Non-pigmented ciliary epithelial cell (primary cell): ENCODE results near the gene SPATA9.
"Not testable (repeated sequence)": the region's sequence is repeated elsewhere in the genome, so short reads cannot be mapped to it uniquely, and the experiment has no call there.

Source experiments
- DNase-seq: peaks from one replicate; pipeline ENCODE4 v3.0.0-alpha.2; 2010; ENCODE audit warnings: low read depth

SPATA9 gene

DNA sequence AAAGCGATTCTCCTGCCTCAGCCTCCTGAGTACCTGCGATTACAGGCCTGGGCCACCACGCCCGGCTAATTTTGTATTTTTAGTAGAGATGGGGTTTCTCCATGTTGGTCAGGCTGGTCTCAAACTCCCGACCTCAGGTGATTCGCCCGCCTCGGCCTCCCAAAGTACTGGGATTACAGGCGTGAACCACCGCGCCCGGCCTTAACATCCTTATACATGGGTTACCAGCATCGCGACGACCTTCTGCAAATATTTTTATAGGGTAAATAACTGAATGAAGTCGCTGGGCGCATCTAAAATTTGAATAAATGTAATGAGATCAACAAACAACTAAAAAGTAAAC, 36.6 kb downstream of the SPATA9 start:
- not testable (repeated sequence) for DNase-seq

DNA sequence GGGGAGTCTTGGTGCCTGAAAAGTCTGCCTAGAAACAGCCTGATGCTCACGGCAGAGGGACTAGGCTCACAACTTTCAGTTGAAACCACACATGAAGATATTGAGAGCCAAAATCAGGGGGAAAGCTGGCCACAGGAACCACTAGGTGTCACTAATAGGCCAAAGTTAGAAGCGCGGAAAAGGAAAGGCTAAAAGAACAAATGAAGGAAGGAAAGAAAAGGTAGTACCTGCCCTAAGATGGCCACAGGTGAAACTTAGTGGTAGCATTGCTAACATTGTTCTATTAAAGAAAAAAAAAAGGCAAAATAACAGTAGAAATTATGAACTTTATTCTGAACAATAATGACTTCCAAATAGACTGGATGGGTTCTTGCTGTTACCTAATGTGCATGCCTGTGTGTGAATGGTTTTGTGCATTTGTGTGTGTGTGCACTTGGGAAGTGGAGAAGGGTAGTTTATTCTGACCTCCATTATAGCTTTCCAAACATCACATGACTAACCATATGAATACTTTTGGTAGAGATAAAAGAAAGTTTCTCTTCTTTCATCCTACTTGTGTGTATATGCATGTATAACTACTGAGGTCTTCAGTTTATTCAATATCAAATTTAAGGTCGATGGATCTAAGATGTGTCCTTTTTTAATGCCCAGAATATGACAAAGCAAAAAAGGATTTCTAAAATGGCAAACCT, 38.3 kb downstream of the SPATA9 start:
- no peak for DNase-seq

DNA sequence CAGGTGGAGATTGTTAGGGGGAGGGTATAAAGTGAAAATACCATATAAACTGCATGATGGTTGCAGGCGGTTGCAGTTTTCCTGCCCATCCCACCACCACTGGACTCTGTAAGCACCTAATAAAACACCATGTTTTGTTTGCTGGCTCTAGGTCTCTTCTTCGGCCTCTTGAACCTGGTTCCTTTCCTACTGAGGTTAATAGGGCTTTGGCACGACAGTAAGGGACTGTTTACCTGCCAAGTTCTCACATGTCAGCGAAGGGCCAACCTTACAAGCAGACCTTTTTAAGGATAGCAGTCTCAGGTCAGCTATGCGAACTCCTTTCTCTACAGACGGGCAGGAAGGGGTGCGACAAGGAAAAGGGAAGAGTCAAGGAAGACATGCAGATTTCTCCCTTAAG, 39.6 kb downstream of the SPATA9 start:
- DNase-seq = no peak

DNA sequence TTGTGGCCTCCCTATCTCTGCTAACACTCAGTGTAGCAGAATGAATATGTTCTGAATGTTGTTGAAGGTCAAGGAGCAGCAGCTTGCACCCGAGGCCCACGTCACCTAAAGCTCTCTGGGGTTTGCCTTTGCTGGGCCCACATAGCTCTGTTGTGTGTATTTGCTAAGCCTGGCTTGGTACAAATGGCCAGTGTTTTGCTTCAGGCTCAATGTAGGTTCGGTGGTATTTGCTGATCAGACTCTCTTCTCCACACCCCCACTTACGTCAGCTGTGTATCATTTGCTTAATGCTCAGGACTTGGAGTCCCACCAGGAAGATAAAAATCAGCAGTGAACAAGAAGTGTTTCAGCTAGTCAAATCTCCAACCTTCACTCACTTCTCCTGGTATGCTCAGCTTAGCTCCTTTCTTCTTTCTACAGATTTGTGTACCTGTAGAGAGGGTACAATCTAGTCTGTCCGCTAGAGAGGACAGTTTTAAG, 41.0 kb downstream of the SPATA9 start:
- no peak for DNase-seq

DNA sequence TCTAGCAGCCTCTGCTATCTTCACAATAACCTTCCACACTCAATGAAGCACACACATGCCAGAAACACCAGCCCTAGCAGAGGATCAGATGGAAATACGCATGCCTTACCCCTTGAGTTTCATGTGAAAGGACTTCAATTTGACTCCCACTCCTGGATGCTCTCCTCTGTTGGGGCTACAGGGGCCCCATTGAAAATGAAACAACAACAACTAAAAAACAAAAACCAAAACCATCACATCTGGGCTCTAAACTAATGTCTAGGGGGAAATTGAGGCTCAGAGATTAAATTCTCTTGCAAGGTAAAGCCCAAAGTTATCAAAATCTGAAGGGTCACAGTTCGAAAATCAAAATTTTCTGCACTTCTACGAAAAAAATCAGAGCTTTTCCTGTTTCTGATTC, 44.2 kb downstream of the SPATA9 start:
- DNase-seq = no peak

DNA sequence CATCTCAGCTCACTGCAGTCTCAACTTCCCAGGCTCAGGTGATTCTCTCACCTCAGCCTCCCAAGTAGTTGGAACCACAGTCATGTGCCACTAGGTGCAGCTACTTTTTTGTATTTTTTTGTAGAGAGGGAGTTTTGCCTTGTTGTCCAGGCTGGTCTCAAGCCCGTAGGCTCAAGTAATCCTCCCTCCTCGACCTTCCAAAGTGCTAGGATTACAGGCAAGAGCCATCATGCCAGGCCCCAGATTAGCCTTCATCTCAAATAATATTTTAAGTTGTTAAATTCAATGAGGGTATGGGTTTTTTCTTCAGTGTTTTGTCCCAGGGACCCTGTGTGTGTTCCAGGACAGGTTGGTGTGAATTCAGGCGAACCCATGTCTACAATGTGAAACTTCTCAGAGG, 48.7 kb downstream of the SPATA9 start:
- DNase-seq = no peak

DNA sequence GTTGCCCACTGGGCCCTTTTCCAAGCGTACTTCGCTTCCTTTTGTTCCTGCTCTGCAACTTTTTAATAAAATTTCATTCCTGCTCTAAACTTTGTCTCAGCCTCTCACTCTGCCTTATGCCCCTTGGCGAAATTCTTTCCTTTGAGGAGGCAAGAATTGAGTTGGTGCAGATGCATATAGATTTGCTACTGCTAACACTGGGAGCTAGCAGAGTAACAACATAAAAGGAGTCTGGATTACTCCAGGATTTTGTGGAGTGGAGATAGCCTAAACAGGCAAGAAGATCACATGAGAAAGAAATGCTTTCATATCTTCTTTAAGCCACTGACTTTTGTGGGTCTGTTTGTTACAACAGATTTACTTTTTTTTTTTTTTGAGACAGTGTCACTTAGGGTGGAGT, 49.1 kb downstream of the SPATA9 start:
- DNase-seq = no peak

DNA sequence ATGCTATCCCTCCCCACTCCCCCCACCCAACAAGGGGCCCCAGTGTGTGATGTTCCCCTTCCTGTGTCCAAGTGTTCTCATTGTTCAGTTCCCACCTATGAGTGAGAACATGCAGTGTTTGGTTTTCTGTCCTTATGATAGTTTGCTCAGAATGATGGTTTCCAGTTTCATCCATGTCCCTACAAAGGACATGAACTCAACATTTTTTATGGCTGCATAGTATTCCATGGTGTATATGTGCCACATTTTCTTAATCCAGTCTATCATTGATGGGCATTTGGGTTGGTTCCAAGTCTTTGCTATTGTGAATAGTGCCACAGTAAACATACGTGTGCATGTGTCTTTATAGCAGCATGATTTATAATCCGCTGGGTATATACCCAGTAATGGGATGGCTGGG, 49.8 kb downstream of the SPATA9 start:
- DNase-seq = not testable (repeated sequence)

DNA sequence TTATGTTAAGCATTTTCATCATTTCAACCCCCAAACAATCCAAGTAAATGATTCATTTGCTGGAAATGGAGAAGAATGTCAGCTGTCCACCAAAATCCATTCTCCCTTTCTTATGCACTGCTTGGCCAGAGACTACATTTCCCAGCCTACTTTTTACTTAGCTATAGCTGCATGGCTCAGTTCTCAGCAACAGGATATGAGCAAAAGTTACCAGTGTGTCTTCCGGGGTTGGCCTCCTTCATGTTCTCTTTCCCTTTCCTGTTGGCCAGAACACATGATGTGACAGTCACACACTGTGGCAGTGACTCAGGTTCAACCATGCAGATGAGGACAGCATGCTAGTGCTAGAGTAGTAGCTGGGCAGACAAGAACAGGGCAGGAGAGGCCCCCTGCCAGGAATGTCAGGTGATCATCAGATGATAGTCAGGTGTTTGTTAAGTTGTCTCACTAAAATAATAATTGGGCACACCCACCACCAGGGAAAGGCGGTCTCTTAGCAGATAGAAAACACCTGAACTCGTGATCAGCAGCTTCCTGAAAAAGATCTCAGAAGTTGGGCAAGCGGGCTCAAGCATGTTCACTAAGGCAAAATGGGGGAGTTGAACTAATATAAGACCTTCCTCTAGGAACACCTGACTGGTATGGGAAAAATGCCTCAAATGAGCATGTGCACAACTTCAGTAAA, 50.7 kb downstream of the SPATA9 start:
- DNase-seq = no peak

DNA sequence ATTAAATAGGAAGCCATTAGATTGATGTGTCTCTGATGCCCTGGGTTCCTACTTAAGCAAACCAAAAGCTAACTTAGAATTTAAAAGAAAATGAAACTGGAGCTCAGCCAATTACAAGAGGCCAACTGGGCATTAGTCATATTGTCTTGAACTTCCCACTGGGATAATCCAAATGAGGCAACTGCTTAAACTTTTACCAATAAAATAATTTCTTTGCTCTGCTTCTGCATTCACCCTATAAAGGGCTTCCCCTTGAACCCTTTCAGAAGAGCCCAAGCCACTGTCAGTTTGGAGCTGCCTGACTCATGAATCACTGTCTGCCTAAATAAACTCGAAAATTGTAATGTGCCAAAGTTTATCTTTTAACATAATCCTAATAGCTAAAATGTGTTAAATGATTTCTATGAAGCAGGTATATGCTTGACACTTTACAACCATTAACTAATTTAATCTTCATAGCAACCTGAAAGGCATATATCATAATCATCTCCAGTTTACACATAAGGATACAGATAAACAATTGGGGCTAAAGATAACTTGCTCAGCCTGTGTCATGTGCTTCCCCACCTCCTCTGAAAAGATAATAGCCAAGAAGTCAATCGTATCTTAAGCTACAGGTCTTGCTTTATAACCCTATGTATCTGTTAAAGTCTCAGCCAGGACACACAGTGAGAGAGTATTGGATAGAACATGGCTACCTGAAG, 51.4 kb downstream of the SPATA9 start:
- no peak for DNase-seq

DNA sequence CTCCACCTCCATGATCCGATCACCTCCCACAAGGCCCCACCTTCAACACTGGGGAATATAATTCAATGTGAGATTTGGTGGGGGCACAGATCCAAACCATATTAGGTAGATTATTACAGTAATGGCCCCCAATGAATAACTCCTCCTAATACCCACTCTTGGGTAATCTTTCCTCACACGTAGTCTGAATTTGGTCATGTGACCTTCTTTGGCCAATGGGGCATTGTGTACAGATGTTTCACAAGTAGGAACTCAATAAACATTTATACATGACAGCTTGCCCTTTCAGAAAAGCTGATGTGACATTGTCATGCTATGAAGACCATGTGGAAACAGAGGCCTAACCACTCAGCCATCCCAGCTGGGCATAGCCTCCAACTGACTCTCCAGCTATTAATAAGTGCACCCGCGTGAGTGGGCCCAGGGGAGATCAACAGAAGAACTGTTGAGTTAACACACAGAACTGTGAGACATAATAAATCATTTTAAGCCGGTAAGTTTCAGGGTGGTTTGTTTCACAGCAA, 52.3 kb downstream of the SPATA9 start:
- no peak for DNase-seq

DNA sequence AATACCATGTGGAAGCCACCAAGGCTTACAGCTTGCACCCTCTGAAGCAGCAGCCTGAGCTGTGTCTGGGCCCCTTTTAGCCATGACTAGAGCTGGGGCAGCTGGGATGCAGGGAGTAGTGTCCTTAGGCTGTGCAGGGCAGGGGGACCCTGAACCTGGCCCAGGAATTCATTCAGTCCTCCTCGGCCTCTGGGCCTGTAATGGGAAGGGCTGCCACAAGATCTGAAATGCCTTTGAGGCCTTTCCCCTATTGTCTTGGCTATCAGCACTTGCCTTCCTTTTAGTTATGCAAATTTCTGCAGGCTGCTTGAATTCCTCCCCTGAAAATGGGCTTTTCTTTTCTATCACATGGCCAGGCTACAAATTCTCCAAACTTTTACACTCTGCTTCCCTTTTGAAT, 53.9 kb downstream of the SPATA9 start:
- no peak for DNase-seq

DNA sequence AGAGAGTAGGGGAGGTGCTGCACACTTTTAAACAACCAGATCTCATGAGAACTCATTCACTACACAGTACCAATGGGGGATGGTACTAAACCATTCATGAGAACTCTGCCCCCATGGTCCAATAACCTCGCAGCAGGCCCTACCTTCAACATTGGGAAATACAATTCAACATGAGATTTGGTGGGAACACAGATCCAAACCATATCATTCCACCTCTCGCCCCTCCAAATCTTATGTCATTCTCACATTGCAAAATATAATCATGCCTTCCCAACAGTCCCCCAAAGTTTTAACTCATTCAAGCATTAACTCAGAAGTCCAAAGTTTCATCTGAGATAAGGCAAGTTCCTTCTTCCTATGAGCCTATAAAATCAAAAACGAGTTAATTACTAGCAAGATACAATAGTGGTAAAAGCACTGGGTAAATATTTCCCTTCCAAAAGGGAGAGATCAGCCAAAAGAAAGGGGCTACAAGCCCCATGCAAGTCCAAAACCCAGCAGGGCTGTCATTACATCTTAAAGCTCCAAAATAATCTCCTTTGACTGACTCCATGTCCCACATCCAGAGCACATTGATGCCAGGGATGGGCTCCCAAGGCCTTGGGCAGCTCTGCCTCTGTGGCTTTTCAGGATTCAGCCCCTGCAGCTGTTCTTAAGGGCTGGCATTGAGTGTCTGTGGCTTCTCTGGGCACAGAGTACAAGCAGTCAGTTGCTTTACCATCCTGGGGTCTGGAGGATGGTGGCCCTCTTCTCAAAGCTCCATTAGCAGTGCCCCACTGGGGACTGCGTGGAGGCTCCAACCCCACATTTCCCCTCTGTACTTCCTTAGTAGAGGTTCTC, 54.6 kb downstream of the SPATA9 start:
- DNase-seq = no peak

DNA sequence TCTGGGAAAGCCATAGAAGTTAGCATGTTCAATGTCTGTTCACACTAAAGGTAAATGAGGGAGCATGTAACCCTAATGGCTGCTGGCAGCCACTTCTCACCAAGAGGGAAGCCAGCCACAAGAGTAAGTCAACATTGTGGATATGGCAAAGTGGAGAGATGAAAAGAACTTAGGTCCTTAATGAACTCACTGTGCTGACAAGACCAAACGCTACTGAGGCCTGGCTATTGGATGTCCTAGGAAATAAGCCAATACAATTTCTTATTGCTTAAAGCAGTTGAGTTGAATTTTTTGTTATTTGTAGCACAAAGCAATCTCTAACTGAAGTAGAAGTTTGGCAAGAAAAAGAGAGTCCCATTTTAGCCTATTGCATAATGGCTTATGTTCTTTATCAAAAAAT, 56.1 kb downstream of the SPATA9 start:
- no peak for DNase-seq

DNA sequence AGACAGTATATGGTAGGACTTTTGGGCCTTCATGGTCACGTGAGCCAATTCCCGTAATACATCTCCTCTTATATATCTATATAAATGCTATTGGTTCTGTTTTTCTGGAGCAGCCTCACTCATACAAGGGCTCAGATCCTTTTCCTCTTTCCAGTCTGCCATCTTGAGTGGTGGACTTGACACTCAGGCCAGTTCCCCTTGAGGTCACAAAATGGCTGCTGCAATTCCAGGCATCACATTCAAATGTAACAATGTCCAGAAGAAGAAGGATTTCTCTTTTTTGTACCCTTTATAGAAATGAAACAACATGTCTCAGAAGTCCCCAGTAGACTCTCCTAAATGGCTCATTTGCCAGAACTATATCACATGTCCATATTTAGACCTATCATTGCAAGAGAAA, 58.4 kb downstream of the SPATA9 start:
- no peak for DNase-seq

DNA sequence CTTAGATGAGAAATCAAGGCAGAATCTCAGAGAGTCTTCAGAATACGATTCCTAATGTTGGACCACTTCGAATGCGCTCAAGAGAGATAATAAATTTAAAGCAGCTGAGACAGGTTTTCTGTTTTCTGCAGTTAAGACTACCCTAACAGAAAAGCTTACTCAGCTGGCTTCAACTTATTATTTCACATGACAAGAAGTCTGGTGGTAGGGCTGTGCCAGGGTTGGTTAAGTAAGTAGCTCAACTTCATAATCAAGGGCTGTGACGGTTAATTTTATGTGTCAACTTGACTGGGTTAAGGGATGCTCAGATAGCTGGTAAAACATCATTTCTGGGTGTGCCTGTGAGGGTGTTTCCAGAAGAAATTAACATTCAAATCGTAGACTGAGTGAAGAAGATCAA, 59.1 kb downstream of the SPATA9 start:
- DNase-seq = no peak

DNA sequence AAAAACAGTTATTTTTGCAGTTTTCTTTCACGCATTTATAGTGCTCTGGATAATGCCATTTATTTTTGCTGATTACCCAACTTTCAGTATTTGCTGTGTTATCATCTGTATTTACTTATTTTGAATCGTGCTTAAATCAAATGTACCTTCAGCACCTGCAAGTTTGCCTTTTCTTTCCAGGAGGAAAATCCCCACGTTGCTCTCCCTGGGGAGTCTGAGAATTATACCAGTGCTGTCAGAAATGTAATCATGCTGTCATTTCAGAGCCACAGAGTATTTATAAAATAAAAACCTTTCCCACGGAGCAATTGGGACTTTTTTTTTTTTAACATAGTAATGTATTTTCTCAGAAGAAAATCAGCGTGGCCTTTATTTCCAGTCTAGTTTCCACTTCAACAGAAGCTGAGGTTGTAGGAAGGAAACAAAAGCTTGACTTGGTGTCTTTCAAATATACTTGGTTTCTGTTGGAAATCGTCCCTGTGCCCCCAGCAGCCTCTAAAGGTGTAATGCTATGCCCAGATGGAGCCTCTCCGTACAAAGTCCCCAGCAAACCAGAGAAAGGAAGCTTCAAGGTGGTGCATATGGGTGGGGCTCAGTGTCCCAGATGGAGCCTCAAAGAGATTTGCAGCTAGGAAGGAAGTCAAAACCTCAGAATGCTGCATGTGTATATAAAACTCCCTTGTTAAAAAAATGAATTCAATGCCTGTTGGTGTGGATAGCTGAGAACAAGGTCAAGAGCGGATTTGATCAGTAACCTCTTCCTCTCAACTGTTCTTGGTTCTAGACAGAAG, 60.8 kb downstream of the SPATA9 start:
- DNase-seq = no peak

DNA sequence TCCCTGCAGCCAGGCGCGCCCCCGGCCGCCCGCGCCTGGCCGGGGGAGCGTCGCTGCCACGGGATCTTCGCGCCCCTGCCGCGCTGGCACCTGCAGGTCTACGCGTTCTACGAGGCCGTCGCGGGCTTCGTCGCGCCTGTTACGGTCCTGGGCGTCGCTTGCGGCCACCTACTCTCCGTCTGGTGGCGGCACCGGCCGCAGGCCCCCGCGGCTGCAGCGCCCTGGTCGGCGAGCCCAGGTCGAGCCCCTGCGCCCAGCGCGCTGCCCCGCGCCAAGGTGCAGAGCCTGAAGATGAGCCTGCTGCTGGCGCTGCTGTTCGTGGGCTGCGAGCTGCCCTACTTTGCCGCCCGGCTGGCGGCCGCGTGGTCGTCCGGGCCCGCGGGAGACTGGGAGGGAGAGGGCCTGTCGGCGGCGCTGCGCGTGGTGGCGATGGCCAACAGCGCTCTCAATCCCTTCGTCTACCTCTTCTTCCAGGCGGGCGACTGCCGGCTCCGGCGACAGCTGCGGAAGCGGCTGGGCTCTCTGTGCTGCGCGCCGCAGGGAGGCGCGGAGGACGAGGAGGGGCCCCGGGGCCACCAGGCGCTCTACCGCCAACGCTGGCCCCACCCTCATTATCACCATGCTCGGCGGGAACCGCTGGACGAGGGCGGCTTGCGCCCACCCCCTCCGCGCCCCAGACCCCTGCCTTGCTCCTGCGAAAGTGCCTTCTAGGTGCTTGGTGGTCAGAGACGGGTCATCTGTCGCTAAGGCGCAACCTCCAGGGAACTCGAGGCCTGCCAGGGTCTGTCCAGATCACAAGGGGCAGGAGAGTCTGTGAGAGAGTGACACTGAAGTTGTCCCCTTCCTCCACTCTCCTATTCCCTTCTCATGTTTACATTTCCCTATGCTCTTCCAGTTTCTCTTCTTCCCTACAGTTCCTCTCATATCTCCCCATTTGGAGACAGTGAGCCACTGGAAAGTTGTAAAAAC, 61.6 kb downstream of the SPATA9 start:
- DNase-seq = no peak

DNA sequence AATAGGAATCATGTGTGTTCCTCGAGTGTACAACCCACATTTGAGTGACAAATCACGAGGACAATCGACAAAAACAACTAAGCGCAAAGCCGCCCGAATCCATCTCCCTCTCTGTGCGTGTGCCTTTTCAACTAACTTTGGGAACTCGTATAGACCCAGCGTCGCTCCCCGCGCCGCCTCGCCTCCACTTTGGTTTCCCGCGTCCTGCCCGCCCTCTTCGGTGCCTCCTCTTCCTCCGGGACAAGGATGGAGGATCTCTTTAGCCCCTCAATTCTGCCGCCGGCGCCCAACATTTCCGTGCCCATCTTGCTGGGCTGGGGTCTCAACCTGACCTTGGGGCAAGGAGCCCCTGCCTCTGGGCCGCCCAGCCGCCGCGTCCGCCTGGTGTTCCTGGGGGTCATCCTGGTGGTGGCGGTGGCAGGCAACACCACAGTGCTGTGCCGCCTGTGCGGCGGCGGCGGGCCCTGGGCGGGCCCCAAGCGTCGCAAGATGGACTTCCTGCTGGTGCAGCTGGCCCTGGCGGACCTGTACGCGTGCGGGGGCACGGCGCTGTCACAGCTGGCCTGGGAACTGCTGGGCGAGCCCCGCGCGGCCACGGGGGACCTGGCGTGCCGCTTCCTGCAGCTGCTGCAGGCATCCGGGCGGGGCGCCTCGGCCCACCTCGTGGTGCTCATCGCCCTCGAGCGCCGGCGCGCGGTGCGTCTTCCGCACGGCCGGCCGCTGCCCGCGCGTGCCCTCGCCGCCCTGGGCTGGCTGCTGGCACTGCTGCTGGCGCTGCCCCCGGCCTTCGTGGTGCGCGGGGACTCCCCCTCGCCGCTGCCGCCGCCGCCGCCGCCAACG, 62.5 kb downstream of the SPATA9 start, which contains the start of gene GPR150:
GPR150 (plus strand) TSS at position 58 of the 840 bp plus-strand sequence; CDS start at position 247, 189 bp downstream.
- DNase-seq = no peak
